HS-5 (cell line): Measurements from ENCODE around the gene CLDN5.
"Not testable (repeated sequence)": the region's sequence is repeated elsewhere in the genome, so short reads cannot be mapped to it uniquely, and the experiment has no call there.

Source experiments
- DNase-seq: peaks from one replicate; pipeline ENCODE4 v3.0.0-alpha.2; 2012; ENCODE audit warnings: low read depth

Gene CLDN5

GRCh38 chr22:19548427-19548826, 24.2 kb upstream of the CLDN5 start:
- not testable (repeated sequence) for DNase-seq

DNA sequence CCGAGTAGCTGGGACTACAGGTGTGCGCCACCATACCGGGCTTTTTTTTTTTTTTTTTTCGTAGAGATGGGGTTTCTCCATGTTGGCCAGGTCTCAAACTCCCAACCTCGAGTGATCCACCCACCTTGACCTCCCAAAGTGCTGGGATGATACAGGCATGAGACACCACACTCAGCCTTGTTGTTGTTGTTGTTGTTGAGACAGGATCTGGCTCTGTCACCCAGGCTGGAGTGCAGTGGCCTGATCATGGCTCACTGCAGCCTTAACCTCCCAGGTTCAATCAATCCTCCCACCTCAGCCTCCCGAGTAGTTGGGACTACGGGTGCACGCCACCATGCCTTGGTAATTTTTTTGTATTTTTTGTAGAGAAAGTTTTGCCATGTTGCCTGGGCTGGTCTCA, 23.4 kb upstream of the CLDN5 start:
- DNase-seq: no peak

GRCh38 chr22:19546680-19547079, 22.5 kb upstream of the CLDN5 start:
- DNase-seq: no peak

GRCh38 chr22:19545935-19546207, 21.7 kb upstream of the CLDN5 start:
- no peak for DNase-seq

GRCh38 chr22:19543970-19544708, 19.9 kb upstream of the CLDN5 start:
- DNase-seq: no peak

- no peak for DNase-seq
These were observed 16.2 kb upstream of the CLDN5 start for GRCh38 chr22:19540394-19540793.

DNA sequence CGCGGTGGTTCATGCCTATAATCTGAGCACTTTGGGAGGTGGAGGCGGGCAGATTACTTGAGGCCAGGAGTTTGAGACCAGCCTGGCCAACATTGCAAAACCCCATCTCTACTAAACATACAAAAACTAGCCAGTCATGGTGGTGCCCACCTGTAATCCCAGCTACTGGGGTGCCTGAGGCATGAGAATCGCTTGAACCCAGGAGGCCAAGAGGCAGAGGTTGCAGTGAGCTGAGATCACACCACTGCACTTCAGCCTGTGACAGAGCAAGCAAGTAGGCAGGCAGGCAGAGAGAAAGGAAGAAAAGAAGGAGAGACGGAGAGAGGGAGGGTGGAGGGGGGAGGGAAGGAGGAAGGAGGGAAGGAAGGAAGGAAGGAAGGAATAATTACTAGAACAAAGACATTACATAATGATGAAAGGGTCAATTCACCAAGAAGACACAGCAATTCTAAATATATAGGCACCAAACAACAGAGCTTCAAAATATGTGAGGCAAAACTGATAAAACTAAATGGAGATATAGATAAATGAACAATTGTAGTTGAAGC, 13.8 kb upstream of the CLDN5 start:
- no peak for DNase-seq

DNA sequence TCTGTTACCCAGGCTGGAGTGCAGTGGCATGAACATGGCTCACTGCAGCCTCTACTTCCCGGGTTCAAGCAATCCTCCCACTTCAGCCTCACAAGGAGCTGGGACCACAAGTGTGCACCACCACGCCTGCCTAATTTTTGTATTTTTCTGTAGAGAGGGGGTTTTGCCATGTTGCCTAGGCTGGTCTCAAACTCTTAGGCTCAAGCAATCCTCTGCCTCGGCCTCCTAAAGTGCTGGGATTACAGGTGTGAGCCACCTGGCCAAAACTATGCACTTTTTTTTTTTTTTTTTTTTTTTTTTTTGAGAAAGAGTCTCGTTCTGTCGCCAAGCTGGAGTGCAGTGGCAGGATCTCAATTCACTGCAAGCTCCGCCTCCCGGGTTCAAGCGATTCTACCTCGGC, 12.4 kb upstream of the CLDN5 start:
- DNase-seq: no peak

DNA sequence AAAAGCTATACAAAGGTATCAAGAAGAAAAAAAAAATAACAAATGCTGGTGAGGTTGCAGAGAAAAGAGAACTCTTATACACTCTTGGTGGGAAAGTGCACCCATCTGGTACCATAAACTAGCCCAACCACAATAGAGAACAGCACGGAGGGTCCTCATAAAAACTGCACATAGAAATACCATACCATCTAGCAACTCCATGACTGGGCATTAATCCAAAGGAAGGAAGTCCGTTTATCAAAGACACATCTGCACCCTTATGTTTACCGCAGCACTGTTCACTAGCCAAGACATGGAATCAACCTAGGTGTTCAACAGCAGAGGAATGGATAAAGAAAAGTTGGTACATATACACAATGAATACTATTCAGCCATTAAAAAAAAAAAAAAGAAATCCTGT, 10.8 kb upstream of the CLDN5 start:
- DNase-seq: no peak

DNA sequence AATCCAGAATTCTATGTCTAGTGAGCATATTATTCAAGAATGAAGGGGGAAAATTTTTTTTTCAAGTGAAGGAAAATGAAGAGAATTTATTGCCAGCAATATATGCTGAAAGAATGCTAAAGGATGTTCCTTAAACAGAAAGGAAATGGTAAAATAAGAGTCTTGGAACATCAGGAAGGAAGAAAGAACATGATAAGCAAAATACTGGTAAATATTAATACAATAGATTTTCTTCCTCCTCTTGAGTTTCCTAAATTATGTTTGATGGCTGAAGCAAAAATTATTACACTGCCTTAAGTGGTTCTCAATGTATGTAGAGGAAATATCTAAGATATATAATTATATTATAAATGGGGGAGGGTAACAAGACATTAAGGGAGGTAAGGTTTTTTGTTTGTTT, 9.6 kb upstream of the CLDN5 start:
- DNase-seq: no peak

DNA sequence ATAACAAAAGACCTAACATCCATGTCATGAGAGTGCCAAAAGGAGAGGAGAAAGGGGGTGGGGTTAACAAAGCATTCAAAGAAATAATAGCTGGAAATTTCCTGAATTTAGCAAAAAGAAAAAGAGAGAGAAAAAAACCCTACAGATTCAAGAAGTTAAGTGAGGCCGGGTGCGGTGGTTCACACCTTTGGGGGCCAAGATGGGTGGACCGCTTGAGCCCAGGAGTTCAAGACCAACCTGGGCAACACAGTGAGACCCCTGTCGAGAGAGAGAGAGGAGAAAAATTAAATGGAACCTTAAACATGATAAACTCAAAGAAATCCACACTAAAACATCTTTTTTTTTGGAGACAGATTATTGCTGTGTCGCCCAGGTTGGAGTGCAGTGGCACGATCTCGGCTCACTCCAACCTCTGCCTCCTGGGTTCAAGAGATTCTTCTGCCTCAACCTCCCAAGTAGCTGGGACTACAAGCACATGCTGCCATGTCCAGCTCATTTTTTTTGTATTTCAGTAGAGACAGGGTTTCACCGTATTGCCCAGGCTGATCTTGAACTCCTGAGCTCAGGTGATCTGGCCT, 8.9 kb upstream of the CLDN5 start:
- DNase-seq: no peak

GRCh38 chr22:19531327-19531726, 7.1 kb upstream of the CLDN5 start:
- DNase-seq: not testable (repeated sequence)

- no peak for DNase-seq
These were observed 6.5 kb upstream of the CLDN5 start for GRCh38 chr22:19530751-19531150.

- DNase-seq: no peak
These were observed 5.6 kb upstream of the CLDN5 start for GRCh38 chr22:19529811-19530210.

DNA sequence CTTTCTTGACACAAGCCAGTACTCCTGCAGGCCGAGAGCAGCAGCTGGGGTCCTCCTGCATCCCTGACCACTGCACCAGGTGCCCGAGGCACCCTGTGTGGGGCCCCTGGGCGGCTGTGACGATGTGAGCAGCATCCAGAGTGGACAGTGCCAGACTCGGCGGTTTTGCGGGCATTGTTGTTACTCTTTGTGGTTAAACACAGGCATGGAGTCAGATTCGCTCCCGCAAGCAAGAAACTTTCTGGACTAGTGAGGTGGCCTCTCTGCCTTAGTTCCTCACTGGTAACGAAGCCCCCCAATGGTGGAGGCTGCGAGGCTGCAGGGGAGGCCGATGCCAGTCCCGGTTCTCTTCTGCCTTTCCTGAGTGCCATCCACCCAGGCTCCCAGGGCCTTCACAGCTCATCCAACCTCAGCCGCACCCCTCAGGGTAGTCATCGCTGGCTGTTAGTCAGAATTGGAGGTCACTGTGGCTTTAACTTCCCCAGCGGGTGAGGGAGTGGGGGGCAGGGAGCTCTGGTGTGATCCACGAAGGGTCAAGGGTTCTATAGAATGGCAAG, 3.7 kb upstream of the CLDN5 start:
- DNase-seq: no peak

DNA sequence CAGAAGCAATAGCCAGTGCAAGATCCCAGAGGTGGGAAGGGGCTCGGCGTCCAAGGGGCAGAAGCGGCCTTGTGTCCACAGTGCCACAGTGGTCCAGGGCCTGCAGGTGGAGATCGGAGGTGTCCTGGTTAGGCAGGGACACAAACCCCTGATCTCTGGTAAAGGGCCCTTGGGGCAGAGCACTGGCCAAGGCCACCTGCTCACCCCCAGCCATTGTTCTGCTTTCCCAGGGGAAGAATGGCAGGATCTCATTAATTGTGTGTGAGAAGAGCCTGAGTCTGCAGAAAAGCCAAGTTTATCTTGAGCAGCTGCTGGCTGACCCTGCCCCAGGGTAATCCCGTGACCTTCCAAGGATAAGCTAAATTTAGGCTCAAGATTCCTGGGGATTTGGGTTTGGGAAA, 3.1 kb upstream of the CLDN5 start:
- DNase-seq: no peak

GRCh38 chr22:19526702-19527111, 2.5 kb upstream of the CLDN5 start:
- DNase-seq: no peak

GRCh38 chr22:19526076-19526701, 2.0 kb upstream of the CLDN5 start:
- DNase-seq: no peak

GRCh38 chr22:19525666-19526065, 1.5 kb upstream of the CLDN5 start:
- DNase-seq: no peak

- no peak for DNase-seq
These were observed 978 bp upstream of the CLDN5 start for GRCh38 chr22:19525116-19525660.

DNA sequence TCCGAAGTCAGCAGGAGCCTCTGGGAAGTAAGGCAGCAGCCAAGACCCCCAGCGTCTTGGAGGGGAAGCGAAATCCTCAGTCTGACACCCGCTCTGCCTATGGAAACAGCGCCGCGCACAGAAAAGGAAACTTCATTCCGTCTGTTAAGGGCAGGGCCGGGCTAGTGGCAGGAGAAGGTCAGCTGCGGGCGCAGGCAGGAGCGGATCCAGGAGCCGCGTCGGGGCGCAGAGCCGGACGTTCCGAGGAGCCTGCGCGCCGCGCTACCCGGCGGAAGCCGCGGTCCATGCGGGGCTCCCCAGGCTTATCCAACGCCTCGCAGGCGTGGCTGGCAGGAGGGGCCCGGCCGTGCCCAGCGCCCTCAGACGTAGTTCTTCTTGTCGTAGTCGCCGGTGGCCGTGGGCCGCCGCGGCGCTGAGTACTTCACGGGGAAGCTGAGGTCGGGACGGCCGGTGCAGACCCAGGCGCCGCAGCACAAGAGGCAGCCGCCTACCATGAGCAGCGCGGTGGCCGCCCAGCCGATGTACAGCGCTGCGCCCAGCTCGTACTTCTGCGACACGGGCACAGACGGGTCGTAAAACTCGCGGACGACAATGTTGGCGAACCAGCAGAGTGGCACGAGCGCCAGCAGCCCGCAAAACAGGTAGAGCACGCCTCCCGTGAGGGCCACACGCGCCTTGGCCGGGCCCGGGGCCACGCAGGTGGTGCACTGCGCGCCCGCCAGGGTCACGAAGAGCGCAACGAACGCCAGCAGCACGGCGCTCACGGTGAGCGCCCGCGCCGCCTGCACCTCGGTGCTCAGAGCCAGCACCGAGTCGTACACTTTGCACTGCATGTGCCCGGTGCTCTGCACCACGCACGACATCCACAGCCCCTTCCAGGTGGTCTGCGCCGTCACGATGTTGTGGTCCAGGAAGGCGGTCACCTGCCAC, 705 bp downstream of the CLDN5 start:
- DNase-seq: no peak

DNA sequence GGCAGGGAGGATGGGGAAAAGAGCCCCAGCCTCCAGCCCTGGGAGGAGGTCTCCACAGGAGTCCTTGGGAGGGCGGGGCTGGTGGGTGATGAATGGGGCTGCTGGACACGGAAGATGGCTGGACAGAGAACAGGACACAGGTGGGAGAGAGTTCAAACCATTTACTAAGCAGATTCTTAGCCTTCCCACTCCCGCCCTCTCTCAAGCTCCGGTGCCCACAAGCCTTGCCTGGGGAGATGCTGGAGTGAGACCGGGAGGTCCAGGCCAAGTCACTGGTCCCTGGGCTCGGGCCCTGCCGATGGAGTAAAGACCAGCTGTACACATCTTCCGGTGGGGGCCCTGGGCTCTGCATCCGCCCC, 1.4 kb downstream of the CLDN5 start:
- DNase-seq: no peak
